IPS-20b (cell line): ENCODE measurements around the gene CD300A.
"Not testable (repeated sequence)": the region's sequence is repeated elsewhere in the genome, so short reads cannot be mapped to it uniquely, and the experiment has no call there.

Source experiments
- H3K27ac ChIP-seq: one replicate; pipeline ENCODE4 v1.5.1; 2013; ENCODE audit warnings: low read length
- H3K27me3 ChIP-seq: 2 replicates; pipeline ENCODE4 v1.6.1; 2013; ENCODE audit warnings: mild to moderate bottlenecking, low read length, inconsistent platforms; ENCODE audit not compliant: insufficient read depth
- H3K36me3 ChIP-seq: 2 replicates; pipeline ENCODE4 v1.6.1; 2013; ENCODE audit warnings: low read depth, mild to moderate bottlenecking, inconsistent platforms, low read length, moderate library complexity; ENCODE audit not compliant: insufficient read depth
- H3K4me1 ChIP-seq: 2 replicates; pipeline ENCODE4 v1.6.1; 2013; ENCODE audit warnings: mild to moderate bottlenecking, control low read depth, inconsistent platforms, low read length, moderate library complexity; ENCODE audit not compliant: insufficient read depth
- H3K4me3 ChIP-seq: 2 replicates; pipeline ENCODE4 v1.5.1; 2013; ENCODE audit warnings: mild to moderate bottlenecking, low read length, inconsistent platforms
- H3K9ac ChIP-seq: 2 replicates; pipeline ENCODE4 v1.6.1; 2013; ENCODE audit warnings: low read depth, mild to moderate bottlenecking, inconsistent platforms, low read length, moderate library complexity
- H3K9me3 ChIP-seq: 2 replicates; pipeline ENCODE4 v1.6.1; 2013; ENCODE audit warnings: mild to moderate bottlenecking, low read depth, low read length, inconsistent platforms; ENCODE audit not compliant: insufficient read depth

CD300A gene

GRCh38 chr17:74493331-74493833 is 26.9 kb downstream of the CD300A start:
- H3K9ac ChIP-seq = no peak overlapping the region
- no peaks in the 10 kb centered on the region for H3K4me1 ChIP-seq
- no peaks in the 10 kb centered on the region for H3K36me3 ChIP-seq
- no peaks in the 10 kb centered on the region for H3K9me3 ChIP-seq
- H3K27me3 ChIP-seq = no peaks in the 10 kb centered on the region
- no peak overlapping the region for H3K4me3 ChIP-seq
- H3K27ac ChIP-seq = no peak overlapping the region

GRCh38 chr17:74497471-74497870 is 31.0 kb downstream of the CD300A start:
- Histone ChIP-seq H3K27ac (no peak overlapping the region), H3K27me3 (no peaks in the 10 kb centered on the region), H3K4me1 (no peaks in the 10 kb centered on the region), H3K36me3 (no peaks in the 10 kb centered on the region), H3K9ac (no peak overlapping the region), H3K9me3 (no peaks in the 10 kb centered on the region), H3K4me3 (no peak overlapping the region)

DNA sequence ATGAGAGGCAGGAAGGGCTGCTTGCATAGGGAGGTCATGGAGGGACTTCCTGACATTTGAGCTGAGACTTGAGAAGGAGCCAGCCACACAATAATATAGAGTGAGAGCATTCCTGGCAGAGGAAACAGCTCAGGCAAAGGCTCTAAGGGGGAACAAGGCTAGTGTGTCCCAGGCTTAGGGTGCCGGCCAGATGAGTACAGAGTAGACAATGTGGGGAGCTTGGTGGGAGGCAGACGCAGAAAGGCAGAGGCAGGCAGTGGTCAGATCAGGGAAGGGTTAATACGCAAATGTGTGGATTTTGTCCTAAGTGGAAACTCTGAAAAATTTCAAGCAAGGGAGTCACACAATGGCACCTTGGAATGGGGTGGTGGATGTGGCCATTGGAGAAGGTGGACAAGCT is 33.6 kb downstream of the CD300A start:
- no peak overlapping the region for H3K27ac ChIP-seq
- H3K9ac ChIP-seq = no peak overlapping the region
- H3K27me3 ChIP-seq = peaks cover 3% of the 10 kb centered on the region; the same call in 1 of the 2 replicates
- H3K9me3 ChIP-seq = no peaks in the 10 kb centered on the region
- H3K36me3 ChIP-seq = no peaks in the 10 kb centered on the region
- no peaks in the 10 kb centered on the region for H3K4me1 ChIP-seq
- H3K4me3 ChIP-seq = no peak overlapping the region

DNA sequence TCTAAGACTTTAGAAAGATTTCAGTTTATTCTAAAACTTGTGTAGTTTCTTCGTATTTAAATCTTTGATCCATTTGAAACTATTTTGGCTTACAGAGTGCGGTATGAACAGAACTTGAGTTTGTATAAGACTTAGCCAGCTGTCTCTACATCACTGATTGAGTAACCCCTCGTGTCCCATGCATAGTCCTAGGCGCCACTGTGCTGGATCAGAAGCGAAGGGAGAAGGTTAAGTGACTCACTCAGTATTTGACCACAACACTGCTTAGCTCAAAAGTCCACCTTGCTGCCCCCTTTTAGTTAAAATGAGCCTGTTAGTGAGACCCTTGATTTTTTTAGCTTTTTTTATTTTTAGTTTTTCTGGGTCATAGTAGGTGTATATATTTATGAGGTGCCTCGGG is 36.4 kb downstream of the CD300A start:
- H3K9ac ChIP-seq = no peak overlapping the region
- H3K4me1 ChIP-seq = no peaks in the 10 kb centered on the region
- no peak overlapping the region for H3K27ac ChIP-seq
- no peaks in the 10 kb centered on the region for H3K9me3 ChIP-seq
- no peaks in the 10 kb centered on the region for H3K36me3 ChIP-seq
- H3K27me3 ChIP-seq = peaks cover 3% of the 10 kb centered on the region; the same call in 1 of the 2 replicates
- no peak overlapping the region for H3K4me3 ChIP-seq

DNA sequence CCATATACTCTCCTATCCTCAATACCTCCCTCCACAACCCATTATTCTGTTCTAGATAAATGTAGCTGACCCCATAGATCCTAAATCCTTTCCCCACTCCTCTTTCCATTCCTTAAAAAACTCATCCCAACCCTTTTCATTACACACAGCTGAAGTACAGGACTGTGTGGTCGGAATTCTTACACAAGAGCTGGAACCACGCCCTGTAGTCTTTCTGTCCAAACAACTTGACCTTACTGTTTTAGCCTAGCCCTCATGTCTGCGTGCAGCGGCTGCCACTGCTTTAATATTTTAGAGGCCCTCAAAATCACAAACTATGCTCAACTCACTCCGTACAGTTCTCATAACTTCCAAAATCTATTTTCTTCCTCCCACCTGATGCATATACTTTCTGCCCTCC is 37.5 kb downstream of the CD300A start:
- not testable (repeated sequence) for H3K36me3 ChIP-seq, H3K27me3 ChIP-seq, H3K9ac ChIP-seq, H3K9me3 ChIP-seq, H3K4me3 ChIP-seq, H3K4me1 ChIP-seq, H3K27ac ChIP-seq

DNA sequence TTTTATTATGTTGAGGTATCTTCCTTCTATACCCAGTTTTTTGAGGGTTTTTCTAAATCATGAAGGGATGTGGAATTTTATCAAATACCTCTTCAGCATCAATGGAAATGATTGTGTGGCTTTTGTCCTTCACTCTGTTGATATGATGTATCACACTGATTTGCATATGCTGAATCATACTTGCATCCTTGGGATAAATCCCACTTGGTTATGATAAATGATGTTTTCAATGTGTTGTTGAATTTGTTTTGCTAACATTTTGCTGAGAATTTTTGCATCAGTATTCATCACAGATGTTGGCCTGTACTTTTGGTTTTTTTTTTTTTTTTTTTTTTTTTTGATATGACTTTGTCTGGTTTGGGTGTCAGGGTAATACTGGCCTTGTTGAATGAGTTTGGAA is 41.7 kb downstream of the CD300A start:
- Histone ChIP-seq H3K9ac (no peak overlapping the region), H3K9me3 (no peaks in the 10 kb centered on the region), H3K27ac (no peak overlapping the region), H3K36me3 (no peaks in the 10 kb centered on the region), H3K4me3 (no peak overlapping the region), H3K4me1 (no peaks in the 10 kb centered on the region), H3K27me3 (peaks cover 5% of the 10 kb centered on the region; the same call in 1 of the 2 replicates)

GRCh38 chr17:74512036-74512435 is 45.6 kb downstream of the CD300A start:
- H3K9ac ChIP-seq = no peak overlapping the region
- H3K4me1 ChIP-seq = no peaks in the 10 kb centered on the region
- H3K4me3 ChIP-seq = no peak overlapping the region
- H3K9me3 ChIP-seq = peaks cover 14% of the 10 kb centered on the region; the same call in 1 of the 2 replicates
- no peaks in the 10 kb centered on the region for H3K36me3 ChIP-seq
- H3K27me3 ChIP-seq = peaks cover 5% of the 10 kb centered on the region; the same call in 1 of the 2 replicates
- H3K27ac ChIP-seq = no peak overlapping the region

DNA sequence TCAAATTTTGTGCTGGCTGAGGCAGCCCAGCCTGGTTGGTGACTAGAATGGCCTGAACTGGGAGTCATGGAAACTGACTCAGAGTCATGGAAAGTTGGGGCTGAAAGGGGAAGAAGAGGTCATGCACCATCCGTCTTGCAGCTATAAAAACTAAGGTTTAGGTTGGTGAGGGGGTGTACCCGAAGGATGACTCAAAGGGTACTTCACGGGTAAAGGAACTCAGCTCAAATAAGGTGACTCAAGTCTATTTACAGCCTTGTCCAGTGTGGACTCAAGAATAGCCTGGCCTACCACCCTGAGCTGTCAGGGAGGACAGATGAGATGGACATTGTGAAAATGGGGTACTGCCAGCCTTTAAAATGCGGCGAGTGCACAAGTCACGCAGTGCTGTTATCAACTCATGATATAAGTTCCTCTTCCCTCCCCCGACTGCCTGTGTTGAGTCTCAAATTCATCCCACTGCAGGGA is 46.2 kb downstream of the CD300A start:
- no peaks in the 10 kb centered on the region for H3K36me3 ChIP-seq
- peaks cover 14% of the 10 kb centered on the region; the same call in 1 of the 2 replicates for H3K9me3 ChIP-seq
- H3K27ac ChIP-seq = no peak overlapping the region
- no peak overlapping the region for H3K4me3 ChIP-seq
- H3K4me1 ChIP-seq = no peaks in the 10 kb centered on the region
- H3K27me3 ChIP-seq = peaks cover 5% of the 10 kb centered on the region; the same call in 1 of the 2 replicates
- no peak overlapping the region for H3K9ac ChIP-seq

GRCh38 chr17:74513987-74514631 is 47.7 kb downstream of the CD300A start:
- Histone ChIP-seq H3K36me3 (no peaks in the 10 kb centered on the region), H3K4me1 (no peaks in the 10 kb centered on the region), H3K9me3 (peaks cover 19% of the 10 kb centered on the region; the same call in 1 of the 2 replicates), H3K27ac (no peak overlapping the region), H3K27me3 (peaks cover 5% of the 10 kb centered on the region; the same call in 1 of the 2 replicates), H3K9ac (no peak overlapping the region), H3K4me3 (no peak overlapping the region)

GRCh38 chr17:74514632-74515334 is 48.3 kb downstream of the CD300A start:
- Histone ChIP-seq H3K9ac (no peak overlapping the region), H3K4me1 (no peaks in the 10 kb centered on the region), H3K4me3 (no peak overlapping the region), H3K36me3 (no peaks in the 10 kb centered on the region), H3K27ac (no peak overlapping the region), H3K9me3 (peaks cover 19% of the 10 kb centered on the region; the same call in 1 of the 2 replicates), H3K27me3 (peaks cover 5% of the 10 kb centered on the region; the same call in 1 of the 2 replicates)

GRCh38 chr17:74515941-74516340 is 49.5 kb downstream of the CD300A start:
- Histone ChIP-seq H3K36me3 (no peaks in the 10 kb centered on the region), H3K9me3 (peaks cover 19% of the 10 kb centered on the region; the same call in 1 of the 2 replicates), H3K4me1 (no peaks in the 10 kb centered on the region), H3K4me3 (no peak overlapping the region), H3K9ac (no peak overlapping the region), H3K27ac (no peak overlapping the region), H3K27me3 (peaks cover 5% of the 10 kb centered on the region; the same call in 1 of the 2 replicates)
